Epithelial cell of proximal tubule (primary cell): ENCODE measurements around the gene COX5A. TPM values are rescaled to one million over a fixed set of nuclear protein-coding genes. Genes with fewer than 3 reads are reported as not detected.
A peak's percentile ranks its signal among the peaks of the same experiment; 100 is the strongest.
"Not testable (repeated sequence)": the region's sequence is repeated elsewhere in the genome, so short reads cannot be mapped to it uniquely, and the experiment has no call there.

ENCODE experiments used
- DNase-seq: peaks from one replicate; pipeline ENCODE4 v3.0.0-alpha.2; 2011; ENCODE audit warnings: low read depth
- H3K4me3 ChIP-seq: 2 replicates; pipeline ENCODE4 v1.5.1; 2011; ENCODE audit warnings: low read depth, mild to moderate bottlenecking, low read length
- total RNA-seq: library from RNA; depleted of rRNA; stranded (reverse); fragments of >200 nt; gene quantifications from 2 replicates; pipeline ENCODE4 v1.2.3, GENCODE V29; 2015
- TF ChIP-seq, protein P1 (sequence below): conservative IDR thresholded peaks from 2 replicates; pipeline ENCODE4 v1.5.1; 2012; ENCODE audit warnings: low read depth, mild to moderate bottlenecking, low read length

COX5A gene
- total RNA-seq, 1 donor from 2014 or later, result 123 TPM

DNA sequence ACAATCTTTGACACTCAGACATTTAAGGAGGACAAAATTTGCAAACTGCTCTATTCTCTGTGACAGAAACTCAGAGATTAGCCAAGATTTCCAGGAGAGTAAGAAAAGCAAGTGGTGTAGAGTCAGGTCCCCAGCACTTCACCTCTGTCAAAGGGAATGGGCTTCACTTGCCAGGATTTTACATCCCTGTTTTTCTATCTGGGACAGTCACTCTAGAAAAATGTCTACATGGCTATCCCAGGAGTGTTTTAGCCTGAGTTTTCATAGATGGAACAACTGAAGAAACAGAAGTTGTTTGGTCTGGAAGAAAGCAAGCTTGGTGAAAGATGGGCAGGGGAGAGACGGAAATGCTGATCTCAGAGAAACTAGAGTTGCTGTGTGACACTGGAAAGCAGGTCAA lies 34.2 kb downstream of the COX5A start:
- TF ChIP-seq, protein P1, sequence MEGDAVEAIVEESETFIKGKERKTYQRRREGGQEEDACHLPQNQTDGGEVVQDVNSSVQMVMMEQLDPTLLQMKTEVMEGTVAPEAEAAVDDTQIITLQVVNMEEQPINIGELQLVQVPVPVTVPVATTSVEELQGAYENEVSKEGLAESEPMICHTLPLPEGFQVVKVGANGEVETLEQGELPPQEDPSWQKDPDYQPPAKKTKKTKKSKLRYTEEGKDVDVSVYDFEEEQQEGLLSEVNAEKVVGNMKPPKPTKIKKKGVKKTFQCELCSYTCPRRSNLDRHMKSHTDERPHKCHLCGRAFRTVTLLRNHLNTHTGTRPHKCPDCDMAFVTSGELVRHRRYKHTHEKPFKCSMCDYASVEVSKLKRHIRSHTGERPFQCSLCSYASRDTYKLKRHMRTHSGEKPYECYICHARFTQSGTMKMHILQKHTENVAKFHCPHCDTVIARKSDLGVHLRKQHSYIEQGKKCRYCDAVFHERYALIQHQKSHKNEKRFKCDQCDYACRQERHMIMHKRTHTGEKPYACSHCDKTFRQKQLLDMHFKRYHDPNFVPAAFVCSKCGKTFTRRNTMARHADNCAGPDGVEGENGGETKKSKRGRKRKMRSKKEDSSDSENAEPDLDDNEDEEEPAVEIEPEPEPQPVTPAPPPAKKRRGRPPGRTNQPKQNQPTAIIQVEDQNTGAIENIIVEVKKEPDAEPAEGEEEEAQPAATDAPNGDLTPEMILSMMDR, result no peak
- DNase-seq, result no peak
- H3K4me3 ChIP-seq, result no peak overlapping the region

- no peak for DNase-seq
- TF ChIP-seq, protein P1, result no peak
- H3K4me3 ChIP-seq, result no peak overlapping the region
These were observed 35.4 kb downstream of the COX5A start for GRCh38 chr15:74902295-74903075.

GRCh38 chr15:74901612-74902063 lies 36.2 kb downstream of the COX5A start:
- TF ChIP-seq, protein P1, result peak; percentile 85
- no peak overlapping the region for H3K4me3 ChIP-seq
- no peak for DNase-seq

- DNase-seq, result no peak
- H3K4me3 ChIP-seq, result no peak overlapping the region
- TF ChIP-seq, protein P1, result no peak
These were observed 40.6 kb downstream of the COX5A start for GRCh38 chr15:74897300-74897701.

GRCh38 chr15:74896316-74896715 lies 41.6 kb downstream of the COX5A start:
- H3K4me3 ChIP-seq, result no peak overlapping the region
- TF ChIP-seq, protein P1, result no peak
- no peak for DNase-seq

DNA sequence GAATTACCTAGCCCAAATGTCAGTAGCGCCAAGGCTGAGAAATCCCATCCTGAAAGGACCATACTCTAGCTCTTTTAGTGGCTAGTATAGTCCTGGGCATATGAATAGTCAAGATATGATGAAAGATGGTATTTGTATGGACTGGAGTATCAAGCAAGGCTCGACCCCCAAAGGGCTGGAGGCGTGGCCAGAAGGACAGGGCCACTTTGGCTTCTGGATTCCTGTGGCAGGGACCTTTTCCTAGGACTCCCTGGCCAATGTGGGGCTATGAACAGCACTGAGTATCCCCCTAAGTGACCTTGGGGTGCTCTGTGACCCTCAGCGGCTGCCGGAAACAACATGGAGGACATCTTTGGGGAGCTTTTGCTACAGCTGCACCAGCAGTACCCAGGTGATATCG lies 42.0 kb downstream of the COX5A start:
- no peak for DNase-seq
- TF ChIP-seq, protein P1, result no peak
- H3K4me3 ChIP-seq, result no peak overlapping the region

DNA sequence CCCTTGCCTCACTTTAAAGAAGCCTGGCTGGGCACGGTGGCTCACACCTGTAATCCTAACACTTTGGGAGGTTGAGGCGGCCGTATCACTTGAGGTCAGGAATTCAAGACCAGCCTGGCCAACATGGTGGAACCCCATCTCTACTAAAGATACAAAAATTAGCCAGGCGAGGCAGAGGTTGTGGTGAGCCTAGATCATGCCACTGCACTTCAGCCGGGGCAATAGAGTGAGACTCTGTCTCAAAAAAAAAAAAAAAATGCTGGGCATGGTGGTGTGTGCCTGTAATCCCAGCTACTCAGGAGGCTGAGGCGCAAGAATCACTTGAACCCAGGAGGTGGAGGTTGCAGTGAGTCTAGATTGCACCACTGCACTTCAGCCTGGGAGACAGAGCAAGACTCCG lies 43.5 kb downstream of the COX5A start:
- not testable (repeated sequence) for H3K4me3 ChIP-seq, DNase-seq
